Ishikawa (cell line): ENCODE results near the gene IRF2BP1.
A peak's percentile ranks its signal among the peaks of the same experiment; 100 is the strongest.

ENCODE experiments used
- CEBPB ChIP-seq: IDR thresholded peaks from 2 replicates; pipeline ENCODE4 v1.6.1; 2012
- CREB1 ChIP-seq: IDR thresholded peaks from 2 replicates; pipeline ENCODE4 v1.6.1; 2012; ENCODE audit warnings: low read depth
- EGR1 ChIP-seq: IDR thresholded peaks from 2 replicates; pipeline ENCODE4 v1.6.1; 2012
- EP300 ChIP-seq: IDR thresholded peaks from 2 replicates; pipeline ENCODE4 v1.6.1; 2012; ENCODE audit warnings: borderline replicate concordance
- FOXM1 ChIP-seq: IDR thresholded peaks from 2 replicates; pipeline ENCODE4 v1.6.1; 2012; ENCODE audit warnings: low read depth, borderline replicate concordance
- NFIC ChIP-seq: IDR thresholded peaks from 2 replicates; pipeline ENCODE4 v1.6.1; 2012
- RAD21 ChIP-seq: IDR thresholded peaks from 2 replicates; pipeline ENCODE4 v1.6.1; 2012; ENCODE audit warnings: low read depth
- REST ChIP-seq: IDR thresholded peaks from 2 replicates; pipeline ENCODE4 v1.6.1; 2012; ENCODE audit warnings: low read depth, mild to moderate bottlenecking
- TAF1 ChIP-seq: IDR thresholded peaks from 2 replicates; pipeline ENCODE4 v1.6.1; 2012; ENCODE audit warnings: low read depth, mild to moderate bottlenecking
- TCF12 ChIP-seq: IDR thresholded peaks from 2 replicates; pipeline ENCODE4 v1.6.1; 2012; ENCODE audit warnings: low read depth
- TEAD4 ChIP-seq: IDR thresholded peaks from 2 replicates; pipeline ENCODE4 v1.6.1; 2012
- USF1 ChIP-seq: IDR thresholded peaks from 2 replicates; pipeline ENCODE4 v1.6.1; 2012
- YY1 ChIP-seq: IDR thresholded peaks from 2 replicates; pipeline ENCODE4 v1.6.1; 2012; ENCODE audit warnings: low read depth
- ZBTB7A ChIP-seq: IDR thresholded peaks from 2 replicates; pipeline ENCODE4 v1.6.1; 2012; ENCODE audit warnings: low read depth
- TF ChIP-seq, protein P1 (sequence below): IDR thresholded peaks from 2 replicates; pipeline ENCODE4 v1.6.1; 2012

The IRF2BP1 gene

GRCh38 chr19:45865269-45865948 lies 20.5 kb downstream of the IRF2BP1 start:
- TF ChIP-seq TEAD4 (no peak), USF1 (no peak), TAF1 (no peak), ZBTB7A (no peak), EGR1 (no peak), EP300 (no peak), CREB1 (no peak), RAD21 (no peak), YY1 (no peak), NFIC (no peak), FOXM1 (no peak), REST (no peak), TCF12 (no peak), CEBPB (no peak)
- TF ChIP-seq, protein P1, sequence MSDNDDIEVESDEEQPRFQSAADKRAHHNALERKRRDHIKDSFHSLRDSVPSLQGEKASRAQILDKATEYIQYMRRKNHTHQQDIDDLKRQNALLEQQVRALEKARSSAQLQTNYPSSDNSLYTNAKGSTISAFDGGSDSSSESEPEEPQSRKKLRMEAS = no peak

- no peak for TF ChIP-seq USF1
- TF ChIP-seq FOXM1 = no peak
- TF ChIP-seq NFIC = no peak
- TF ChIP-seq TAF1 = no peak
- TF ChIP-seq EP300 = no peak
- no peak for TF ChIP-seq RAD21
- no peak for TF ChIP-seq TCF12
- TF ChIP-seq, protein P1 = no peak
- no peak for TF ChIP-seq TEAD4
- no peak for TF ChIP-seq REST
- no peak for TF ChIP-seq ZBTB7A
- TF ChIP-seq CEBPB = no peak
- TF ChIP-seq EGR1 = no peak
- TF ChIP-seq YY1 = no peak
- TF ChIP-seq CREB1 = no peak
These were observed 21.3 kb downstream of the IRF2BP1 start for GRCh38 chr19:45864629-45865082.

DNA sequence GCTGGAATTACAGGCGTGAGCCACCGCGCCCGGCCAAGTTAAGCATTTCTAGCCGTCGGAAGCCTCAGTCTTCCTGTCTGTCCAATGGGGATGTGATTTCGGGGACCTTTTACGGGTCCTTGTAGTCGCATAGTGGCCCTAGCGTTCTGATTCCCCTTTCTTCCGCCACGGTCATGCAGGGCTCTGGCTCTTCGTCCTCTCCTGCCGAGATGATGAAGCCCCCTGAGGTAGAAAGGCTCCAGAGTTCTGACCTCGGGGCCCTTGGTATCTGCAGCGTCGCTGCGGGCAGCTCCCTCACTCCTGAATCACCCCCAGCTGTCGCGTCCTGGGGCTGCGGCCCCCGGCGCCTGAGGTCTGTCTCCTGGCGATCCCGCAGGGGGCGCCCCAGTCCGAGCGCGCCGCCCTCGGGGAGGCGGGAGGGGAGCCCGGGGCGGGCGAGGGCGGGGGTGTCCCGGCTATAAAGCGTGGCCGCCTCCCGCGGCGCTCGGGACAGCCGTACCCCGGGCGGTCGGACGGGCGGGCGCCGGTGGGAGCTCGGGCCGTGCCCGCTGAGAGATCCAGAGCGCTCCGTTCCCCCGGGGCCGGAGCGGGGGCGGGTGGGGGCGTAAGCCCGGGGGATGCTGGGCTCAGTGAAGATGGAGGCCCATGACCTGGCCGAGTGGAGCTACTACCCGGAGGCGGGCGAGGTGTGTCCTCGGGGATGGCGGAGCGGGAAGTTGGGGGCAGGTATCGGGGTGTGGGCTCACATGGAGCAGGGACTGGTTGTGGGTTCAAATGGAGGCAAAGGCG lies 21.9 kb downstream of the IRF2BP1 start, which contains the start of gene FOXA3:
Gene FOXA3, plus strand, starts transcription at position 487 of the 789 bp plus-strand sequence. Its CDS starts 131 bp downstream, at position 618.
- TF ChIP-seq ZBTB7A (0 out of 2 replicates have a peak, but pooled peaks have one; percentile 53), CEBPB (no peak), RAD21 (peak; percentile 40; the same call in 1 of the 2 replicates), CREB1 (no peak), TCF12 (no peak; the same call in 1 of the 2 replicates), USF1 (no peak)

DNA sequence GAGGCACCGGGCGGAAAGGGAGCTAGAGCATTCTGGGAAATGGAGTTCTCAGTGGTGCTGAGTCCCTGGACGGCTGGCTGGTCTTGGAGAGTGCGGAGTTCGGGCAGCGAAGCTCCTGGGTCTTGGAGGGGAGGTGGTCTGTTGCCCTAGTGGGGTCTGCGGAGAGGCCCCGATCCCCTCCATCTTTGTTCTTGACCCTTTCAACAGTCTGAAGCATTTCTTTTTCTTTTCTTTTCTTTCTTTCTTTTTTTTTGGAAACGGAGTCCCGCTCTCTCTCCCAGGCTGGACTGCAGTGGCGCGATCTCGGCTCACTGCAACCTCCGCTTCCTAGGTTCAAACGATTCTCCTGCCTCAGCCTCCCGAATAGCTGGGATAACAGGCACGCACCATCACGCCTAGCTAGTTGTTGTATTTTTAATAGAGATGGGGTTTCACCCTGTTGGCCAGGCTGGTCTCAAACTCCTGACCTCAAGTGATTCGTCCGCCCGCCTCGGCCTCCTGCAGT lies 22.6 kb downstream of the IRF2BP1 start:
- TF ChIP-seq ZBTB7A (no peak), YY1 (no peak), TCF12 (no peak), TAF1 (no peak), NFIC (no peak), USF1 (no peak), TEAD4 (no peak), EGR1 (no peak), CEBPB (no peak), CREB1 (no peak), REST (no peak)
- TF ChIP-seq, protein P1 = no peak
